ENCODE measurements around the gene PKD1. TPM values are rescaled to one million over a fixed set of nuclear protein-coding genes. Genes with fewer than 3 reads are reported as not detected.
"Not testable (repeated sequence)": the region's sequence is repeated elsewhere in the genome, so short reads cannot be mapped to it uniquely, and the experiment has no call there.

The PKD1 gene
- total RNA-seq, 1 experiment from 2014 or later: 71.1 TPM

GRCh38 chr16:2124694-2125444 lies 10.8 kb downstream of the PKD1 start:
- DNase-seq (ENCODE audit: low spot score): peak; percentile 84

- not testable (repeated sequence) for DNase-seq (ENCODE audit: low spot score)
Measured at GRCh38 chr16:2124377-2124693, 11.4 kb downstream of the PKD1 start.

DNA sequence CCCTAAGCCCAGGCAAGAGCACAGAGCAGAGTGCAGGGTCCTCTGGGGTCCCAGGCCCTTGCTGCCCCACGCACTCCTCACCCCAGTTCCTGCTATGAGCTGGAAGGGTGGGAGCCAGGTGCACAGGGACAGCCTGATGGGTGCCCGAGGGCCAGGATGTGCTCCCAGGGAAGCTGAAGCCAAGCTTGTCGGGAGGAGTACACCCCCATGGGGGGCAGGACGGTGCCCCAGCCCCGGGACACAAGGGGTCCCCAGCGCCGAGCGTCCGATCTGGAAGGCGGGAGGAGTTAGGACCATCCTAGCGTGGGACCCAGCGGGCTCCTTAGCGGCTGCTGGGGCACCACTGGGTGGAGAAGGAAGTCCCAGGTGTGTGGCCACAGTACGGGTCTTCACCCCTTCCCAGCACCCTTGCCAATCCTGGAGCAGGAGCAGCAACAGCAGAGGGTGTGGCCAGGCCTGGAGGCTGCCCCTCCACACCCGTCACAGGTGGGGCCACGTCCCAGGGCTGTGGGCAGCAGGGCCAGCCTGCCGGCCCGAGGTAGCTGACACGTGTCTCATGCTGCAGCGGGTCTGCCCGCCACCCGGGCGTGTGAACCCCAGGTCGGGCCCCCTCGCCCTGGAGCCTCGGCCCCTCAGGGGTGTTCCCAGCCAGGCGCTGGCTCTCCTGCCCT lies 11.9 kb downstream of the PKD1 start:
- DNase-seq (ENCODE audit: low spot score): not testable (repeated sequence)

- not testable (repeated sequence) for DNase-seq (ENCODE audit: low spot score)
Measured at GRCh38 chr16:2122934-2123683, 12.6 kb downstream of the PKD1 start.

DNA sequence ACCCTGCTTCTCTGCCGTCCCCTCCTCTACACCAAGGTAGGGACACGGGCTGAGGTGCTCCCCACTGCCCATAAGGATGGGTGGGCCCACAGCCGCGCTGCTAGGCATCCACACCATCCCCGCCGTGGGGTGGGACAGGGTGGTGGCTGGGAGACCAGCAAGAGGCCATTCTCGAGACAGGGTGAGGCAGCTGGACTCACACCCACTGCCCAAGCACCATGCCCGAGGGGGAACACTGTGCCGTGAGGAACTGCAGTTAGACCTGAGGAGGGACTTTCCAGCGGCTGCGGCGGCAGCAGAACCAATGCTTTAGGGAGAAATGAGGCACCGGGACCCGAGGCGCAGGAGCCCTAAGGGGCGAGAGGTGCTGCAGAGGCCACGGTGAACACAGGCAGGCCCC lies 13.3 kb downstream of the PKD1 start:
- no peak for DNase-seq (ENCODE audit: low spot score)

DNA sequence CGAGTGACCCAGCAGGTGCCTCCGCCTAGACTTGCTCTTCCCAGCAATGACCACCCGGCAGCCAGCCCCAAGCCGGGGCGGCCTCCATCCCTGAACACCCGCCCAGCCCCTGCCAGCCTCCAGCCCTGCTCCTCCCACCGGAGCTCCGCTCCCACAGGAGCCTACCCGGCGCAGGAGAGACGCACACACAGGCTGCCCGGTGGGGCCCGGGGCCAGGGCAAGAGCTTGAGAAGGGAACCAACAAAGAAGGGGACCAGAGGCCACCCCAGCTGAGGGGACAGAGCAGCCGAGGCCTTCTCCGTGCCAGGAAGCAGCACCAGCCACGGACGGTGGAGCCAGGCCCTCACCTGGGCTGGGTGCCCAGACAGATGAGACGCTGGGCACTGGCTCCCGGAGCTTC lies 13.8 kb downstream of the PKD1 start:
- DNase-seq (ENCODE audit: low spot score): no peak

- DNase-seq (ENCODE audit: low spot score): peak; percentile 73
Measured at GRCh38 chr16:2121325-2121724, 14.4 kb downstream of the PKD1 start.

GRCh38 chr16:2117960-2118722 lies 17.6 kb downstream of the PKD1 start:
- DNase-seq (ENCODE audit: low spot score): not testable (repeated sequence)

DNA sequence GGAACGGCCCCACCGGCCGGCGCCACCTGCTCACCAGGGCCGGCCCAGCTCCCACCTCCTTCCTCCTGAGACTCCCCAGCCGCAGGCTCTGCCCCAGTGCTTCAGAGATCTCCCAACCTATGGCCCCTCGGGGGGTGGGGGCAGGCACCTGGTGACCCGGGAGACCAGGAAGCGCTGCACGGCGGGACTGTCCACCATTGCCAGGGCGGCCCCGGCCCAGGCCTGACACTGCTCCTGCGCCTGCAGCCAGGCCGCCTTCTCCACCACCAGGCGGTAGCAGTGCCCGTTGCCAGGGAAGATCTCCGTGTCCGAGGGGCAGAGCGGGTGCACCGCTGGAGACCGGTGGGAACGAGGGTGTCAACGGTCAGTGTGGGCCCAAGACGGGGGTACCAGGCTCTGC lies 18.4 kb downstream of the PKD1 start:
- DNase-seq (ENCODE audit: low spot score): not testable (repeated sequence)

DNA sequence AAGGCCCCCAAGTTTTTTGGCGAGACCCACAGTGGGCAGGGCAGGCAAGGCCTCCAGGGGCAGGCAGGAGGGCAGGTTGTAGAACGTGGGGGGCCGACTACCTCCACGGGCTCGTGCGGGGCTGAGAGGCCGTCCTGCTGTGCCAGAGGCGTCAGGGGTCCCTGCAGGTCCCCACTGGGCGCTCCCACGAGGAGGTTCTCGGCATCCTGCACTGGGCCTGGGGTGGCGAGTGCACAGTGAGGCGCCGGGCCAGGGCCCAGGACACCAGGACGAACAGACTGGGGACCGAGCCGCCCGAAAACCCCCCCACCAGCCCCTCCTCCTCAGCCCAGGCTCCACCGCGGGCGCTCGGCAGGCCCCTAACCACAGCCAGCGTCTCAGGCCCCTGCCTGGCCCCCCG lies 19.3 kb downstream of the PKD1 start:
- not testable (repeated sequence) for DNase-seq (ENCODE audit: low spot score)

DNA sequence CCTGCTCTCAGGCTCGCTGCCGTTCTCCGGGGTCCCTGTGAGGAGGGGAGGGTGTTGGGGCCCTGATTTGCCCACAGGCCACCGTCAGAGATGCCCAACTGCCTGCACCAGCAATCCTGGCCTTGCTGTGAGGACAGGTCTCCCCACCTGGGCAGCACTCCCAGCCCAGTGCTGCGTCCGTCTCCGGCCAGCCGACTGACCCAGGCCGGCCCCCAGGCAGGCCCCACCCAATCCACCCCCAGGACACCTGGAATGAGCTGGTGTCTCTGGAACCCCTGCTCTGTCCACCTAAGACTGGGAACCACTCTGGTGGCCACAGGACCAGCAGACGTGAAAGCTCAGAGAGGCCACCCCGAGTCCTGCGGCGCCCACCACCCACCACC lies 20.1 kb downstream of the PKD1 start:
- no peak for DNase-seq (ENCODE audit: low spot score)

- not testable (repeated sequence) for DNase-seq (ENCODE audit: low spot score)
Measured at GRCh38 chr16:2114885-2115590, 20.7 kb downstream of the PKD1 start.

DNA sequence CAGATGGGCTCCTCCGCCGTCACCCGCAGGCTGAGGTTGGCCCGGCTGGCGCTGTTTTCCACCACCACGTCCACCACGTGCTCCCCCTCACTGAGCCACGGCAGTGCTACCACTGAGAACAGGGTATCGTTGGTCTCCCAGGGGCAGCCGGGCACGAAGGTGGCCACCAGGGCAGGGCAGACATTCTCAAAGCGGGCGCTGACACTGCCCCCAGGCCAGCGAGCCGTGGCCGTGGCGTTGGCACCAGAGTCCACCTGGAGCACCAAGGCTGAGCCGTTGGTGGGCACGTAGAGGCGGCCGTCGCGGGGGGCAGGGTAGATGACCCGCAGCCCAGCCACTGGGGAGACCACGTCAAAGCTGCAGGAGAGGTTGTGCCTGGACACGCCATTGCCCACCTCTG lies 21.5 kb downstream of the PKD1 start:
- DNase-seq (ENCODE audit: low spot score): not testable (repeated sequence)

DNA sequence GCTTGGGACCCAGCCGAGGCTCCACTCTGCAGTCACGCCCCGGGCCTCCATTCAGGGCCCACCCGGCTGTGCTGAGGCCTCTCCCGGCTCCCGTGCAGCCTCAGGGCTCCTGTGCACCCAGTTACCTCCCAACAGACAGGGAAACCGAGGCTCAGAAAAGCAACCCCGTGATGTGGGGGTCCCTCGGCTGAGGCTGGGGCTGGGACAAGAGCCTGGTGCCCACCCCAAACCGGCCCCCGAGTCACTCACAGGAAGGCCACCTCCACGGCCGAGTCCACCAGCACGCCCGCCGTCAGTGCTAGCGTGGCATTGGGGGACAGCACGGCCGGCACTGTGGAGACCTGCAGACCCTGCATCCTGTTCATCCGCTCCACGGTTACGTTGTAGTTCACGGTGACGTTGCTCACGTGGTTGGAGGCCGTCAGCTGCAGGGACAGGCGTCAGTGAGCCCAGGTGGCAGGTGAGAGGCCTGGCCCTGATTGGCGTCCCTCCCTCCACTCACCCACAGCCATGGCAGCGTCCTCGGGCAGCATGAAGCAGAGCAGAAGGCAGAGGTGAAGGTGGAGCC lies 23.1 kb downstream of the PKD1 start:
- not testable (repeated sequence) for DNase-seq (ENCODE audit: low spot score)

DNA sequence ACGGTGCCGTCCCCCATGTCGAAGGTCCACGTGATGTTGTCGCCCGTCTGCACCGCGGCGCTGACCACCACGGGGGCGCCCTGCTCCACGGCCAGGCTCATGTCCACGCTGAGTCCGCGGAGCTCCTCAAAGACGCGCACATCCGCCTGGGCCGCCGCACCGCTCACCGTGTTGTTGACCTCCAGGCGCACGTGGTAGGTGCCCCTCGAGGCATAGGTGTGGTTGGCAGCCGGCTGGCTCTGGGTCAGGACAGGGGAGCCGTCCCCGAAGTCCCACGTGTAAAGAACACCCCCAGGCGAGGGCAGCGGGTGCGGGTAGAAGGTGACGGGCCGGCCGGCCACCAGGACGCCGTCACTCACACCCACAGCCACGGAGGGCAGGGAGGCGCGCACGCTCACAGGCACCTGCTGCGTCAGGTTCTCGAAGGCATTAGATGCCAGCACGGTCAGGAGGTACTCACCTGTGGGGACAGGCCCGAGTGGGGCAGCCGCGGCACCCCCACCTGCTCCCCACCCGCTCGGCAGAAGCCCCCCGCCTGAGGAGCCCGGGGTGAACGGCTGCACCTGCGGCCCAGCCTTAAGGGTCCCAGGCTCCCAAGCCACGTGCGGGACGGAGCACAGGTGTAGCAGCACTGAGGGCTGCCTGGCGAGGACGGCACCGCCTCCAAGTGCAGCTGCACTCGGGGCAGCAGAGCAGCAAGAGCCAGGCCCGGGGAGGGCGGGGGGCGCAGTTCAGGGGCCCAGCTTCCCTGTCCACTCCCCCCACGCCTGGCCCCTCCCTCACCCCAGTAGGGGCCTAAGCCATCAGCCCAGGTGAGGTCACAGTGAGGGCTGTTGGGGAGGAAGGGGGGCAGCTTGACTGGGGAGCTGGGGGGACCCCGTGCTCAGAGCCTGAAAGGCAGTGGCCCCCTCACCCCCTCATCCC lies 24.0 kb downstream of the PKD1 start:
- DNase-seq (ENCODE audit: low spot score): not testable (repeated sequence)

GRCh38 chr16:2111009-2111353 lies 24.7 kb downstream of the PKD1 start:
- not testable (repeated sequence) for DNase-seq (ENCODE audit: low spot score)

- not testable (repeated sequence) for DNase-seq (ENCODE audit: low spot score)
Measured at GRCh38 chr16:2110332-2111008, 25.2 kb downstream of the PKD1 start.

- not testable (repeated sequence) for DNase-seq (ENCODE audit: low spot score)
Measured at GRCh38 chr16:2109872-2110271, 25.8 kb downstream of the PKD1 start.

DNA sequence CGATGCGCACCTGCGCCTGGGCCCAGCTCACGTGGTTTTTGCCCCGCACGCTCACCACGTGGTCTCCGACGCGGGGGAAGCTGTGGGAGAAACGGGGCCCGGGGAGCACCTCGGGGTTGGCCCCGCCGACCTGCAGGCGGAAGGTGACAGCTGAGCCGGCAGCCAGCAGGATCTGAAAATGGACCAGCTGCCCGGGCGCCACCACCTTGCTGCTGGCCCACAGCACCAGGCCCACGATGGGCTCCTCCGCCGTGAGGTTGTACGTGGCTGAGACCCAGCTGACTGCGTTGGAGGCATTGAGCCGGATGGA lies 26.5 kb downstream of the PKD1 start:
- not testable (repeated sequence) for DNase-seq (ENCODE audit: low spot score)

Data from A172 (cell line).